Ishikawa (cell line): ENCODE data around the gene PLCE1.

Experiments used
- YY1 ChIP-seq: IDR thresholded peaks from 2 replicates; pipeline ENCODE4 v1.6.1; 2012; ENCODE audit warnings: low read depth
- ZBTB7A ChIP-seq: IDR thresholded peaks from 2 replicates; pipeline ENCODE4 v1.6.1; 2012; ENCODE audit warnings: low read depth
- TF ChIP-seq, protein P1 (sequence below): IDR thresholded peaks from 2 replicates; pipeline ENCODE4 v1.6.1; 2012; ENCODE audit warnings: low read depth, mild to moderate bottlenecking

DNA sequence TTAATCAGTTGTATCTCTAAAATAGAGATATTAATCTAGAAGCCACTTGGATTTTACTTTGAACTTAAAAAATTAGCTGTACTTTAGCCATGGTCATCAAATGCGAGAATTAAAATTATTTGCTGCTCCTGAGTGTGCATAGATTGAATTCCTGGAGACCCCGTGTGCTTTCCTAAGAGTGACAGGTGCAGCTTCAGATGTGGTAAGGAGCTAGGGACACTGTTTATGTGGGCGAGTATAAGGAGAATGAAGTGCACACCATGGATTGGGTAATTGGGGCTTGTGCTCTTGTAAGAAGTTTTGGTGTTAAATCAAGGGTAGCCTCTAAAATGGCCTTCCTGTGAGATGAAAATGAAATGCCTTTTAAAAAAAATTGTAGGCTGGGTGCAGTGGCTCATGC is 9.8 kb downstream of the PLCE1 start:
- TF ChIP-seq YY1: no peak
- TF ChIP-seq, protein P1, sequence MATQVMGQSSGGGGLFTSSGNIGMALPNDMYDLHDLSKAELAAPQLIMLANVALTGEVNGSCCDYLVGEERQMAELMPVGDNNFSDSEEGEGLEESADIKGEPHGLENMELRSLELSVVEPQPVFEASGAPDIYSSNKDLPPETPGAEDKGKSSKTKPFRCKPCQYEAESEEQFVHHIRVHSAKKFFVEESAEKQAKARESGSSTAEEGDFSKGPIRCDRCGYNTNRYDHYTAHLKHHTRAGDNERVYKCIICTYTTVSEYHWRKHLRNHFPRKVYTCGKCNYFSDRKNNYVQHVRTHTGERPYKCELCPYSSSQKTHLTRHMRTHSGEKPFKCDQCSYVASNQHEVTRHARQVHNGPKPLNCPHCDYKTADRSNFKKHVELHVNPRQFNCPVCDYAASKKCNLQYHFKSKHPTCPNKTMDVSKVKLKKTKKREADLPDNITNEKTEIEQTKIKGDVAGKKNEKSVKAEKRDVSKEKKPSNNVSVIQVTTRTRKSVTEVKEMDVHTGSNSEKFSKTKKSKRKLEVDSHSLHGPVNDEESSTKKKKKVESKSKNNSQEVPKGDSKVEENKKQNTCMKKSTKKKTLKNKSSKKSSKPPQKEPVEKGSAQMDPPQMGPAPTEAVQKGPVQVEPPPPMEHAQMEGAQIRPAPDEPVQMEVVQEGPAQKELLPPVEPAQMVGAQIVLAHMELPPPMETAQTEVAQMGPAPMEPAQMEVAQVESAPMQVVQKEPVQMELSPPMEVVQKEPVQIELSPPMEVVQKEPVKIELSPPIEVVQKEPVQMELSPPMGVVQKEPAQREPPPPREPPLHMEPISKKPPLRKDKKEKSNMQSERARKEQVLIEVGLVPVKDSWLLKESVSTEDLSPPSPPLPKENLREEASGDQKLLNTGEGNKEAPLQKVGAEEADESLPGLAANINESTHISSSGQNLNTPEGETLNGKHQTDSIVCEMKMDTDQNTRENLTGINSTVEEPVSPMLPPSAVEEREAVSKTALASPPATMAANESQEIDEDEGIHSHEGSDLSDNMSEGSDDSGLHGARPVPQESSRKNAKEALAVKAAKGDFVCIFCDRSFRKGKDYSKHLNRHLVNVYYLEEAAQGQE: no peak
- no peak for TF ChIP-seq ZBTB7A
